GM21367 (cell line): ENCODE data around the gene COL15A1.

ENCODE experiments used
- ATAC-seq: cut with Tn5 transposase; IDR thresholded peaks from one replicate; pipeline ENCODE4 v1.9.1; 2021; ENCODE audit not compliant: unreplicated experiment

Gene COL15A1

DNA sequence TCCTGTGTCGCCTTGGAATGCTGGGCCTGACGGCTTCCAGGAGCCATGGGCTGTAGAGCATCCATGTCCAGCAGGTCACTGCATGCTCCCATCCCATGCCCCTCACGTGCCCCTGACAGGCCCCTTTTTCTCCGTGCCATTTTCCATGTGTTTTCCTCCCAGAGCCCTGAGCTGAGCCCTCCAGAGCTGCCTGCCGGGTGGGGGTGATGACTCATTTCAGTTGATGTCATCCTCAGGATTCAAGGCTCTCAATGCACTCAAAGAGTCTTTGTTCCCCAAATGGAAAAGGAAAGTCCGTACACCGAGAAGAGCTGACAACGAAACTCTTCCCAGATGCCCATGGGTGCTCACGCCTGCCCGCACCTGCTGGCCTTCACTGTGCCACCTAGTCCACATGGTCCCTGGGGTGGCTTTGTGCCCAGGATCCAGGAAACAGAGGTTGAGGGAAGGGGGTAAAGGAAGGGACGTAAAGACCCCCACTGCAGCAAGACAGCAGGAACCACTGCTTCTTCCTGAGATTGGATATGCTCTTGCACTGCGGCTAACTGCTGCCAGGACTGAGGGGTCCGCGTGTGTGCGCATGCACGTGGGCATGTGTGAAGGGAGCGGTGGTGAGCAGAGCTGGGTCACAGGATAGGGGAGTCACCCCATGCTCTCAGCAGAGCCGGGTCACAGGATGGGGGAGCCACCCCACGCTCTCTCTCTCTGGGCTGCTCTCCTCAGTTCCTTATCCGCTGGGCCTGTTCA, 27.6 kb downstream of the COL15A1 start:
- no peak for ATAC-seq

- no peak for ATAC-seq
Measured at GRCh38 chr9:98971915-98972223, 28.2 kb downstream of the COL15A1 start.

- ATAC-seq: no peak
Measured at GRCh38 chr9:98972716-98973115, 29.0 kb downstream of the COL15A1 start.

DNA sequence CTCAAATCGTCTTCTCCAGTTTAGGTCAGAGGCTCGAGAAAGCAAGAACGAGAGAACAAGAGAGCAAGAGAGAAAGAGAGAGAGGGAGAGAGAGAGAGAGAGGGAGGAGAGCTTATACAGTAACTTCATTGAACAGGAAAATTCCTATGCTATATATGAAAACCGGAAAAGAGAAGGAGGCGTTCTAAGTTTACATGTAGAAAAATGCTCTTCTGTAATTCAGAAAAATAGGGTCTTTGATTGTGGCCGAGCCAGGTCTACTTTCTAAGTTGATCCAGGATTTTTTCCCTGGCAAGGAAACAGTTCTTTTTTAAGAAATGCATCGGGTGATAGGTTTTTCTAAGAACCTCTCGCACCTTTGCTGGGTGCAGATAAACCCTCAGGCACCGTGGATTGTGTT, 29.5 kb downstream of the COL15A1 start:
- no peak for ATAC-seq

- no peak for ATAC-seq
Measured at GRCh38 chr9:98973576-98973975, 29.9 kb downstream of the COL15A1 start.

- ATAC-seq: no peak
Measured at GRCh38 chr9:98974106-98974505, 30.4 kb downstream of the COL15A1 start.

GRCh38 chr9:98974554-98974953, 30.8 kb downstream of the COL15A1 start:
- no peak for ATAC-seq

- peak; percentile 92 for ATAC-seq
Measured at GRCh38 chr9:98974994-98975712, 31.4 kb downstream of the COL15A1 start.

DNA sequence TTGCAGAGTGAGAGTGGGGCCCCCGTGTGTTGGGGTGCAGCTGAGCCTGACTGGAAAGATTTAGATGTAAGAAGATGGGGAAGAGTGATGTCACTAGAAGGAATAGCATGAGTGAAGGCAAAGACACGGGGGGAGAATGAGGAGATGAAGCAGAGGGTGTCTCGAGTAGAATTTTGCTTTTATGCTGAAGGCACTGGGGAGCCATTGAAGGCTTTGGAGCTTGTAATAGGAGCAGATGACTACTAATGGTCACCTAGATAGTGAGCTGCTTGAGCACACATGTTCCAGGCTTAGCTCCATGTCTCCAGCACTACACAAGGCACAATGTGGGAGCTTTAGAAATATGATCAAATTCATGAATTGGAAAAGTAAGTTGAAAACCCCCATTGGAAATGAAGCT, 32.1 kb downstream of the COL15A1 start:
- no peak for ATAC-seq

GRCh38 chr9:98977246-98977714, 33.6 kb downstream of the COL15A1 start:
- no peak for ATAC-seq

GRCh38 chr9:98977813-98978212, 34.1 kb downstream of the COL15A1 start:
- ATAC-seq: no peak

DNA sequence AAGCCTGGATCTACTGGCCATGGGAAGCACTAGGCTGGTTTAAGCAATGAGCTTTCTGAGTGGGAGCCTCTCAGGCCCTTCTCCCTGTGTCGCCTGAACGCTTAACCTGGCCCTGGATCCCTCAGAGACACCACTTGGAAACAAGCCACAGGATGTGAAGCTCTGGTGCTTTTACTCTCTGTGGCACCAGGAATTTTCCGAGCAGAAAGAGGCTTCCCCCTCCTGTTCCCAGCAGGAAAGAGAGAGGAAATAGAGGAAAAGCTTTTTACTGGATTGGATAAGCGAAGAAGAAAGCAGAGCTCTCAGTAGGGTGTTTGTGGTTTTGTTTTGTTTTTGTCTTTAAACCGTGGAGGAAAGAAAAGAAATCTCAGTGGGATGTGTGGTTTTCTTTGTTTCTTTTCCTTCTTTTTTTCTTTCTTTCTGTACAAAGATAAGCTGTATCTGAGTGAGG, 34.5 kb downstream of the COL15A1 start:
- no peak for ATAC-seq

- ATAC-seq: no peak
Measured at GRCh38 chr9:98980291-98980690, 36.6 kb downstream of the COL15A1 start.

DNA sequence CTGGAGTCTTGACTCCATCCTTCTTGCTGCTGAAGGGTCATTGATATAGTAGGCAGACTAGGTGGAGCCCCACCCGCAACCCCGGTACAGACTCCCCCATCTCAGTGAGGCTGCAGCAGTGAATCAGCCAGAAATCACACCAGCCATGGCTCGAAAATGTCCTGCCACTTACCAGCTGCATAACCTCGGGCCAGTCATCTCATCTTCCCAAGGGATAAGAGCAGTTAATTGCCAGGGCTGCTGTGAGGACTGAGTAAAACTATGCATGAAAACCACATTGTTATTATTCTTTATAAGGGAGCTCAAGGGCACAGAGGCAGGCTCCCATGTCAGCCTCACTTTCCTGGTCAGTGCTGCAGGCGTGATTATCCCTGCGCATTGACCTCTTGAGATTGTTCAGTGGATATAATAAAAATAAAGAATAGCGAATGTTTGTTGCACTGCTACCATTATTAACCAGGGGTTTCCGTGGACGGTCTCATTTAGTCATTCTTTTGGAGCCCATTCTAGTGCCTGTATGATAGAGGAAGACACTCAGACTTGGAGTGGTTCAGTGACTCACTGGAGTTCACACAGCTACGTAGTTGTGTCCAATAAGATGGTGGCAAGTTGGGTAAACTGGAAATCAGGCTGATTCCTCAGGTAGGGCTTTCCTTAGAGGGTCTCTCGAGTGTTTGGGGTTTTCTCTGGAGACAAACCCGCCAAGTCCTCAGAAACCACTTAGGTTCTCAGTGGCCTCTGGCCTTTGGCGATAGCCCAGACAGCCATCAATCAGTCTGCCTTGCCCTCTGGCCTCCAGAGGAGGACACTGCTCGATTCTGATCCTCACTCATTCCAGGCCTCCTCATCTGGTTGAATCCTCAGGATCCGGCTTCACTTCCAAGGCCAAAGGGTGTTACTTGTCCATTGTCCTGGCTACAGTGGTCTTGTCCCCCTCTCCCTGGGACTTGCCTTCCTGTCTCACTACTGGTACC, 39.9 kb downstream of the COL15A1 start:
- no peak for ATAC-seq

- no peak for ATAC-seq
Measured at GRCh38 chr9:98985596-98985995, 41.9 kb downstream of the COL15A1 start.

- no peak for ATAC-seq
Measured at GRCh38 chr9:98986866-98987651, 43.4 kb downstream of the COL15A1 start.

DNA sequence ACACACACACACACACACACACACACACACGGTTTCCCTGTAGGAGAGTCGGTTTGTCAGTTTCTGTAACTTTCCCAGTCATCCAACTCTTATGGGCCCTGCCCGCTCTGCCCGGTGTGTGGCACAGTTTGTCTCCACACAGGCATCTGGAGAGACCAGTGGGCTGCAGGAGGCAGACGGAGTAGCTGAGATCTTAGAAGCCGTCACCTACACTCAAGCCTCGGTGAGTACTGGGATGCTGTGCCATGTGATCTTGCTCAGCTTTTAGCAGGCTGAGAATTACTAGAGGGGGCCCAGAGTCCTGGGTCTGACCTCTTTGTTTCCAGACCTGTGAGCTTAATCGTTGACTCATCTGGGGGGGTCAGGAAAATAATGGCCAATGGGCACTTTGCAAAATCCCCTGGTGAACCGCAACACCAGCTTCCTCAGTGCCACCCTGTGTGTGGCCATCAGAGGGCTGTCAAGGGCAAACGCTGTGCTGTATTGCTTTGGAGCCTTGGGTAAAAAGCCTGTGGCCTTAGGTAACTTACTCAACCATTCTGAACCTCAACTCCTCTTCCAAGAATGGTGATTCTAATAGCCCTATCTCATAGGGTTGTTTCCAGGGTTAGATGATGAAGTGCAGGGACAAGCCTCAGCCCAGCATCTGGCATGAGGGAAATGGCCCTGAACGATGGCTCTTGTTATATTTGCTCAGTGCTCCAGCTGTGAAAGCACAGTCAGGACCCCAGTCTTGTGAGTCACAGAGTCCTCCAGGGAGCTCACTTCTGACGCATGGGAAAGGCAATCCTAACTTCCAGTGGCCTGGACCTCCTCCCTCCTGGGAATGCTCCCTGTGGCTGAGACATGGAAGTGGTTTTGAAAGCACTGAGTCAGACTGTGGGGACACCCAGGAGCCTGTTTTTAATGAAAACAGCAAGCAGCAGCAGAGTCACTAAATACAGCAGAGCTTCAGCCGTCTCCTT, 45.6 kb downstream of the COL15A1 start:
- ATAC-seq: no peak

- ATAC-seq: no peak
Measured at GRCh38 chr9:98990181-98990870, 46.6 kb downstream of the COL15A1 start.
